Breast epithelium (tissue), 4 donors: ENCODE data around the gene GNA12. TPM values are rescaled to one million over a fixed set of nuclear protein-coding genes. Genes with fewer than 3 reads are reported as not detected.
"Not testable (repeated sequence)": the region's sequence is repeated elsewhere in the genome, so short reads cannot be mapped to it uniquely, and the experiment has no call there.

Experiments used
- DNase-seq, 2 donors: peaks; one replicate each; pipeline ENCODE4 v3.0.0-alpha.2; 2019; ENCODE audit warnings: low spot score in 2 of 2
- H3K27ac ChIP-seq, 2 donors: fragments of 200-600 bp; sonication (generic) in 1 of 2; one replicate each; pipeline ENCODE4 v1.5.1; 2016 to 2019; ENCODE audit warnings: mild to moderate bottlenecking in 1 of 2
- H3K27me3 ChIP-seq, 2 donors: fragments of 200-600 bp; sonication (generic) in 1 of 2; one replicate each; pipeline versions ENCODE4 v1.5.1 to v1.6.0; 2017 to 2019; ENCODE audit warnings: control low read depth in 1 of 2, mild to moderate bottlenecking in 1 of 2
- H3K36me3 ChIP-seq: fragments of 200-600 bp; one replicate; pipeline ENCODE4 v1.5.1; 2019
- H3K4me1 ChIP-seq, 2 donors: fragments of 200-600 bp; sonication (generic); one replicate each; pipeline ENCODE4 v1.5.1; 2016 to 2019; ENCODE audit warnings: control low read depth in 1 of 2
- H3K4me3 ChIP-seq, 3 donors: fragments of 200-600 bp; sonication (generic); 1 replicate in 2 of 3; 2 replicates in 1 of 3; pipeline ENCODE4 v1.5.1; 2016 to 2019; ENCODE audit warnings: mild to moderate bottlenecking in 3 of 3, moderate library complexity in 2 of 3
- H3K9me3 ChIP-seq, 2 donors: fragments of 200-600 bp; sonication (generic) in 1 of 2; one replicate each; pipeline ENCODE4 v1.5.1; 2016 to 2019; ENCODE audit warnings: control low read depth in 1 of 2
- POLR2A ChIP-seq: fragments of 450-650 bp; IDR thresholded peaks from one replicate; pipeline ENCODE4 v1.6.1; 2016; ENCODE audit warnings: antibody characterized with exemption, mild to moderate bottlenecking, moderate library complexity
- POLR2AphosphoS5 ChIP-seq, 3 donors: sonication (generic); formaldehyde crosslinking; IDR thresholded peaks; one replicate each; pipeline ENCODE4 v1.6.1; 2017; ENCODE audit warnings: antibody characterized with exemption in 3 of 3
- intact Hi-C: fragments of 100-400 bp; cut with DNase I; formaldehyde crosslinking; loops from one replicate; pipeline ENCODE4 v1.15.1; 2023; ENCODE audit warnings: low total_unique reads
- total RNA-seq, 3 donors: library from RNA; depleted of rRNA; stranded (reverse); fragments of >200 nt; gene quantifications; one replicate each; pipeline ENCODE4 v1.1.0, GENCODE V29; 2016
- TF ChIP-seq, protein P1 (sequence below), 3 donors: fragments of 450-650 bp; IDR thresholded peaks; one replicate each; pipeline ENCODE4 v1.5.1; 2016 to 2017; ENCODE audit warnings: antibody characterized with exemption in 3 of 3, mild to moderate bottlenecking in 3 of 3, moderate library complexity in 3 of 3

Gene GNA12
- total RNA-seq, 3 donors from 2014 or later: 11.3 to 31.4 (median 24.9) TPM

DNA sequence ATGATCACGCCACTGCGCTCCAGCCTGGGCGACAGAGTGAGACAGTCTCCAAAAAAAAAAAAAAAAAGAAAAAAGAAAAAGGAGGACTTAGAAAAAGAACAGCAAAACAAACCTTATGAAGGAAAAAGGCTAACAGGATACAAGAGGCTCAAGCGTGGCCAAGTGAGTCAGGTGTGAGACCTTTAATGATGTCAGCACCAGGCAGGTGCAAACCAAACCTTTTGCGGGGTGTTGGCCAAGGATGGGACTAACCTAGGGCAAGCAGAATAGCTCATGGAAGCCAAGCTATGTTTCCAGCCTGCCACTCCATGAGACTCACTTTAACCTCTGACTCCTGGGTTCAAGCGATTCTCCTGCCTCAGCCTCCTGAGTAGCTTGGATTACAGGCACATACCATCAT lies 11.3 kb upstream of the GNA12 start:
- H3K4me1 ChIP-seq: no peaks in the 10 kb centered on the region
- no peak for TF ChIP-seq POLR2AphosphoS5 (IDR thresholded peaks at IDR 0.05)
- TF ChIP-seq POLR2A: no peak
- TF ChIP-seq, protein P1, sequence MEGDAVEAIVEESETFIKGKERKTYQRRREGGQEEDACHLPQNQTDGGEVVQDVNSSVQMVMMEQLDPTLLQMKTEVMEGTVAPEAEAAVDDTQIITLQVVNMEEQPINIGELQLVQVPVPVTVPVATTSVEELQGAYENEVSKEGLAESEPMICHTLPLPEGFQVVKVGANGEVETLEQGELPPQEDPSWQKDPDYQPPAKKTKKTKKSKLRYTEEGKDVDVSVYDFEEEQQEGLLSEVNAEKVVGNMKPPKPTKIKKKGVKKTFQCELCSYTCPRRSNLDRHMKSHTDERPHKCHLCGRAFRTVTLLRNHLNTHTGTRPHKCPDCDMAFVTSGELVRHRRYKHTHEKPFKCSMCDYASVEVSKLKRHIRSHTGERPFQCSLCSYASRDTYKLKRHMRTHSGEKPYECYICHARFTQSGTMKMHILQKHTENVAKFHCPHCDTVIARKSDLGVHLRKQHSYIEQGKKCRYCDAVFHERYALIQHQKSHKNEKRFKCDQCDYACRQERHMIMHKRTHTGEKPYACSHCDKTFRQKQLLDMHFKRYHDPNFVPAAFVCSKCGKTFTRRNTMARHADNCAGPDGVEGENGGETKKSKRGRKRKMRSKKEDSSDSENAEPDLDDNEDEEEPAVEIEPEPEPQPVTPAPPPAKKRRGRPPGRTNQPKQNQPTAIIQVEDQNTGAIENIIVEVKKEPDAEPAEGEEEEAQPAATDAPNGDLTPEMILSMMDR (IDR thresholded peaks at IDR 0.05): no peak
- no peaks in the 10 kb centered on the region for H3K27me3 ChIP-seq
- no peaks in the 10 kb centered on the region for H3K9me3 ChIP-seq
- H3K4me3 ChIP-seq: no peak overlapping the region
- no peaks in the 10 kb centered on the region for H3K36me3 ChIP-seq
- intact Hi-C loops: no loop called here
- DNase-seq: no peak
- no peak overlapping the region for H3K27ac ChIP-seq

DNA sequence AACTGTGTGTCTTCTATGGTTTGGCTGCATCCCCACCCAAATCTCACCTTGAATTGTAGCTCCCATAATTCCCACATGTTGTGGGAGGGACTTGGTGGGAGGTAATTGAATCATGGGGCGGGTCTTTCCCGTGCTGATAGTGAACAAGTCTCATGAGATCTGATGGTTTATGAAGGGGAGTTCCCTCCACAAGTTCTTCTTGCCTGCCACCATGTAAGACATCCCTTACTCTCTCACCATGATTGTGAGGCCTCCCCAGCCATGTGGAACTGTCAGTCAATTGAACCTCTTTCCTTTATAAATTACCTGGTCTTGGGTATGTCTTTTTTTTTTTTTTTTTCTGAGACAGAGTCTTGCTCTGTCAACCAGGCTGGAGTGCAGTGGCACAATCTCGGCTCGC lies 9.4 kb upstream of the GNA12 start:
- H3K4me3 ChIP-seq, DNase-seq, H3K27me3 ChIP-seq, H3K4me1 ChIP-seq, H3K36me3 ChIP-seq, intact Hi-C loops, H3K9me3 ChIP-seq: not testable (repeated sequence)
- H3K27ac ChIP-seq: peak overlapping the region in 1 of 2 donors; percentile 30

DNA sequence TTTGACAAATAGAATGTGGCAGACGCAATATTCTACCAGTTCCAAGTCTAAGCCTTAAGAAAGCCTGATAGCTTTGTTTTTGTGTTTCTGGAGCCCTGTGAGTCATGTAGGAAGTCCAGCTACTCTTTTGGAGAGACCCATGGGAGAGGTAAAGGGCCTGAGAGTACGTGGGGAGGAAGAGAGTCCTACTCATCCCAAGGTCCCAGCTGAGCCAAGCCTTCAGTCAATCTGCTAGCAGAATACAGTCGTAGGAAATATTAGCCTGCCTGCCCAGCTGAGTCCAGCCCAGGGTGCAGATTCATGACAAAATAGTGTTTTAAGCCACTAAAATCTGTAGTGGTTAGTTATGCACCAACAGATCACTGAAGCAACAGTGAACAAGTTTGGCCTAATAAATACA lies 9.0 kb upstream of the GNA12 start:
- Histone ChIP-seq H3K4me3 (no peak overlapping the region), H3K4me1 (no peaks in the 10 kb centered on the region), H3K36me3 (no peaks in the 10 kb centered on the region), H3K9me3 (no peaks in the 10 kb centered on the region), H3K27ac (peak overlapping the region in 1 of 2 donors; percentile 30), H3K27me3 (no peaks in the 10 kb centered on the region)
- intact Hi-C loops: no loop called here
- no peak for DNase-seq
- TF ChIP-seq, protein P1 (IDR thresholded peaks at IDR 0.05): no peak
- no peak for TF ChIP-seq POLR2AphosphoS5 (IDR thresholded peaks at IDR 0.05)
- no peak for TF ChIP-seq POLR2A

DNA sequence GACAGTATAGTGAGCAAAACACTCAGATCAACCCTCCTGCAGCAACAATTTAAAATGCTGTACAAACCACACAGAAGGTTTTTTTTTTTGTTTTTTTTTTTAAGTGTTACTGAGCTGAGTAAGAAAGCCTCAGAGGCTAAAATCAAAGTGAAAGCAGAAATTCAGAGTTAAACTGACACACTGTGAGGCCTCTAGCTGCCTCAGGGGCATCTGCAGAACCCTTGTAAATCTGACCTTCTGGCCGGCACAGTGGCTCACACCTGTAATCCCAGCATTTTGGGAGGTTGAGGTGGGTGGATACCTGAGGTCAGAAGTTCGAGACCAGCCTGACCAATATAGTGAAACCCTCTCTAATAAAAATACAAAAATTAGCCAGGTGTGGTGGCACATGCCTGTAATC lies 7.4 kb upstream of the GNA12 start:
- H3K27ac ChIP-seq: no peak overlapping the region
- no peak for DNase-seq
- intact Hi-C loops: no loop called here
- no peaks in the 10 kb centered on the region for H3K9me3 ChIP-seq
- H3K4me1 ChIP-seq: no peaks in the 10 kb centered on the region
- H3K36me3 ChIP-seq: no peaks in the 10 kb centered on the region
- H3K4me3 ChIP-seq: no peak overlapping the region
- no peaks in the 10 kb centered on the region for H3K27me3 ChIP-seq
- no peak for TF ChIP-seq POLR2A
- TF ChIP-seq, protein P1 (IDR thresholded peaks at IDR 0.05): no peak
- no peak for TF ChIP-seq POLR2AphosphoS5 (IDR thresholded peaks at IDR 0.05)

DNA sequence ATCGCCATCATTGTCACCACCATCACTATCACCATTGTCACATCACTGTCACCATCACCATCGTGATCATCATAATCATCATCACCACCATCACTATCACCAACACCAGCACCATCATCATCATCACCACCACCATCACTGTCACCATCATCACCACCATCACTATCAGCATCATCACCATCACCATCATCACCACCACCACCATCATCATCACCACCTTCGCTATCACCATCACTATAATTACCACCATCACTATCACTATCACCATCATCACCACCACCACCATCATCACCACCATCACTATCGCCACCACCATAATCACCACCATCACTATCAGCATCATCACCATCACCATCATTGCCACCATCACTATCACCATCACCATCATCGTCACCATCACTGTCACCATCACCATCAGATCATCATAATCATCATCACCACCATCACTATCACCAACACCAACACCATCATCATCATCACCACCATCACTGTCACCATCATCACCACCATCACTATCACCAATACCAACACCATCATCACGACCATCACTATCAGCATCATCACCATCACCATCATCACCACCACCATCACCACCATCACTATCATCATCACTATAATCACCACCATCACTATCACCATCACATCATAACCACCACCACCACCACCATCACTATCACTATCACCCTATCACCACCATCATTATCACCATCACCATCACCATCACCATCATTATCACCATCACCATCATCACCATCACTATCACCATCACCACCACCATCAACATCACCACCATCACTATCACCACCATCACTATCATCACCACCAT lies 6.0 kb upstream of the GNA12 start:
- Histone ChIP-seq H3K27ac (no peak overlapping the region), H3K9me3 (no peaks in the 10 kb centered on the region), H3K4me1 (no peaks in the 10 kb centered on the region), H3K27me3 (no peaks in the 10 kb centered on the region), H3K4me3 (no peak overlapping the region), H3K36me3 (no peaks in the 10 kb centered on the region)
- TF ChIP-seq, protein P1 (IDR thresholded peaks at IDR 0.05): no peak
- TF ChIP-seq POLR2AphosphoS5 (IDR thresholded peaks at IDR 0.05): no peak
- TF ChIP-seq POLR2A: no peak
- intact Hi-C loops: no loop called here
- DNase-seq: no peak
